C4-2B (cell line): Measurements from ENCODE around the gene NINJ1.

Experiments used
- CTCF ChIP-seq: fragments of 450-650 bp; conservative IDR thresholded peaks from 2 replicates; pipeline ENCODE4 v1.5.1; 2017; ENCODE audit warnings: mild to moderate bottlenecking
- ZFX ChIP-seq: fragments of 450-650 bp; IDR thresholded peaks from 2 replicates; pipeline ENCODE4 v1.6.1; 2017

- TF ChIP-seq CTCF = no peak
- TF ChIP-seq ZFX = no peak
These were observed 45.4 kb downstream of the NINJ1 start for GRCh38 chr9:93088656-93089015.
